PC-9 (cell line): ENCODE results near the gene DLAT. TPM values are rescaled to one million over a fixed set of nuclear protein-coding genes. Genes with fewer than 3 reads are reported as not detected.
"Not testable (repeated sequence)": the region's sequence is repeated elsewhere in the genome, so short reads cannot be mapped to it uniquely, and the experiment has no call there.

Experiments used
- BruUV-seq: library from RNA; stranded (reverse); fragments of 400-500 nt; replicated peaks from 2 replicates; lab custom pipeline; 2021; lab: Mats Ljungman, UMichigan
- CTCF ChIA-PET: fragments of 300-600 bp; sonication (Branson Sonifier 250); formaldehyde crosslinking; loops from one replicate; lab custom pipeline; 2022; ENCODE audit warnings: antibody characterized with exemption; lab: Charles Lee
- POLR2A ChIA-PET: fragments of 300-600 bp; sonication (Branson Sonifier 250); formaldehyde crosslinking; loops from one replicate; lab custom pipeline; 2022; ENCODE audit warnings: antibody characterized with exemption; ENCODE audit not compliant: unreplicated experiment; lab: Charles Lee
- DNase-seq, 2 experiments: peaks; one replicate each; pipeline versions ENCODE4 v3.0.0 to v3.0.0-alpha.2; 2015 to 2022; ENCODE audit warnings: mixed read lengths in 1 of 2
- H2AFZ ChIP-seq: fragments of 200-600 bp; sonication (generic); 2 replicates; pipeline ENCODE4 v1.8.1; 2017; ENCODE audit warnings: antibody characterized with exemption
- H3F3A ChIP-seq: fragments of 200-600 bp; sonication (generic); 2 replicates; pipeline ENCODE4 v1.8.1; 2017; ENCODE audit warnings: antibody characterized with exemption, mild to moderate bottlenecking, low read depth; ENCODE audit not compliant: insufficient read depth
- H3K27ac ChIP-seq: fragments of 200-600 bp; sonication (generic); 2 replicates; pipeline ENCODE4 v1.6.1; 2016; ENCODE audit warnings: mixed run types
- H3K27me3 ChIP-seq: fragments of 200-600 bp; sonication (generic); 2 replicates; pipeline ENCODE4 v1.6.1; 2016; ENCODE audit warnings: low read depth, mixed run types; ENCODE audit not compliant: insufficient read depth
- H3K36me3 ChIP-seq: fragments of 200-600 bp; sonication (generic); 2 replicates; pipeline ENCODE4 v1.6.1; 2016; ENCODE audit warnings: low read depth, mixed run types
- H3K4me1 ChIP-seq: fragments of 200-600 bp; sonication (generic); replicated peaks from 2 replicates; pipeline ENCODE4 v1.6.1; 2016; ENCODE audit warnings: mixed run types; ENCODE audit not compliant: insufficient read depth
- H3K4me2 ChIP-seq: fragments of 200-600 bp; sonication (generic); 2 replicates; pipeline ENCODE4 v1.6.1; 2017; ENCODE audit warnings: mixed run types
- H3K4me3 ChIP-seq: fragments of 200-600 bp; sonication (generic); 2 replicates; pipeline ENCODE4 v1.6.1; 2016; ENCODE audit warnings: mixed run types
- H3K79me2 ChIP-seq: fragments of 200-600 bp; sonication (generic); 2 replicates; pipeline ENCODE4 v1.6.1; 2017; ENCODE audit warnings: low read depth, mixed run types
- H3K9me2 ChIP-seq: fragments of 200-600 bp; sonication (generic); 2 replicates; pipeline ENCODE4 v1.8.1; 2017; ENCODE audit warnings: mild to moderate bottlenecking; ENCODE audit not compliant: insufficient read depth
- H3K9me3 ChIP-seq: fragments of 200-600 bp; sonication (generic); 2 replicates; pipeline ENCODE4 v1.8.1; 2016; ENCODE audit warnings: low read depth; ENCODE audit not compliant: insufficient read depth
- H4K20me1 ChIP-seq: fragments of 200-600 bp; sonication (generic); 2 replicates; pipeline ENCODE4 v1.8.1; 2017; ENCODE audit not compliant: insufficient read depth
- EZH2 ChIP-seq: fragments of 200-600 bp; sonication (generic); IDR thresholded peaks from 2 replicates; pipeline ENCODE4 v1.8.0; 2017; ENCODE audit warnings: antibody characterized with exemption, low read depth
- intact Hi-C: fragments of 100-400 bp; cut with micrococcal nuclease; formaldehyde crosslinking; loops from one replicate; pipeline ENCODE4 v1.10.0; 2022; ENCODE audit not compliant: unreplicated experiment
- total RNA-seq: library from RNA; stranded (reverse); gene quantifications from 2 replicates; pipeline ENCODE4 v1.2.3, GENCODE V29; 2021
- TF ChIP-seq, protein P1 (sequence below): fragments of 200-600 bp; sonication (generic); conservative IDR thresholded peaks from 2 replicates; pipeline ENCODE4 v1.6.1; 2017; ENCODE audit warnings: mixed run types, antibody characterized with exemption, mild to moderate bottlenecking, moderate library complexity

DLAT gene
- total RNA-seq, 1 experiment from 2014 or later = 44.9 TPM

GRCh38 chr11:112086422-112087191 lies 61.4 kb downstream of the DLAT start, which contains the start of the genes SDHD and TIMM8B:
TSS of gene SDHD (plus strand) at chr11:112086873. CDS start at chr11:112086908, 35 bp downstream.
TSS of gene TIMM8B (minus strand) at chr11:112086756. CDS start at chr11:112086723, 33 bp downstream.
- Histone ChIP-seq H2AFZ (peak within 1 kb of the TSS; percentile 91), H3K4me2 (peak within 1 kb of the TSS; percentile 93), H3F3A (peaks cover 42% of the 10 kb centered on the region), H3K36me3 (peaks cover 62% of the 10 kb centered on the region), H4K20me1 (no peaks in the 10 kb centered on the region), H3K9me2 (no peaks in the 10 kb centered on the region), H3K9me3 (no peaks in the 10 kb centered on the region), H3K27ac (peak within 1 kb of the TSS; percentile 26), H3K79me2 (peaks cover 55% of the 10 kb centered on the region), H3K4me3 (peak within 1 kb of the TSS; percentile 96), H3K27me3 (no peaks in the 10 kb centered on the region), H3K4me1 (peaks cover 21% of the 10 kb centered on the region)
- intact Hi-C loops = loop anchor here (2.0 kb wide), 1 partner anchor 208 kb away; the partner anchor contains the start of genes CFAP68 and FDXACB1
- POLR2A ChIA-PET = interaction anchor here (0.6 to 0.7 kb wide), 3 partner anchors 61 to 788 kb away, joined by 5 read pairs; no protein-coding TSS in a partner anchor
- DNase-seq = peak; percentile 93 to 95
- TF ChIP-seq, protein P1, sequence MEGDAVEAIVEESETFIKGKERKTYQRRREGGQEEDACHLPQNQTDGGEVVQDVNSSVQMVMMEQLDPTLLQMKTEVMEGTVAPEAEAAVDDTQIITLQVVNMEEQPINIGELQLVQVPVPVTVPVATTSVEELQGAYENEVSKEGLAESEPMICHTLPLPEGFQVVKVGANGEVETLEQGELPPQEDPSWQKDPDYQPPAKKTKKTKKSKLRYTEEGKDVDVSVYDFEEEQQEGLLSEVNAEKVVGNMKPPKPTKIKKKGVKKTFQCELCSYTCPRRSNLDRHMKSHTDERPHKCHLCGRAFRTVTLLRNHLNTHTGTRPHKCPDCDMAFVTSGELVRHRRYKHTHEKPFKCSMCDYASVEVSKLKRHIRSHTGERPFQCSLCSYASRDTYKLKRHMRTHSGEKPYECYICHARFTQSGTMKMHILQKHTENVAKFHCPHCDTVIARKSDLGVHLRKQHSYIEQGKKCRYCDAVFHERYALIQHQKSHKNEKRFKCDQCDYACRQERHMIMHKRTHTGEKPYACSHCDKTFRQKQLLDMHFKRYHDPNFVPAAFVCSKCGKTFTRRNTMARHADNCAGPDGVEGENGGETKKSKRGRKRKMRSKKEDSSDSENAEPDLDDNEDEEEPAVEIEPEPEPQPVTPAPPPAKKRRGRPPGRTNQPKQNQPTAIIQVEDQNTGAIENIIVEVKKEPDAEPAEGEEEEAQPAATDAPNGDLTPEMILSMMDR = no peak
- TF ChIP-seq EZH2 = no peak
- CTCF ChIA-PET = interaction anchor here (0.6 kb wide), 1 partner anchor 260 kb away, joined by 3 read pairs; no protein-coding TSS in a partner anchor
- no TSS peak for BruUV-seq

DNA sequence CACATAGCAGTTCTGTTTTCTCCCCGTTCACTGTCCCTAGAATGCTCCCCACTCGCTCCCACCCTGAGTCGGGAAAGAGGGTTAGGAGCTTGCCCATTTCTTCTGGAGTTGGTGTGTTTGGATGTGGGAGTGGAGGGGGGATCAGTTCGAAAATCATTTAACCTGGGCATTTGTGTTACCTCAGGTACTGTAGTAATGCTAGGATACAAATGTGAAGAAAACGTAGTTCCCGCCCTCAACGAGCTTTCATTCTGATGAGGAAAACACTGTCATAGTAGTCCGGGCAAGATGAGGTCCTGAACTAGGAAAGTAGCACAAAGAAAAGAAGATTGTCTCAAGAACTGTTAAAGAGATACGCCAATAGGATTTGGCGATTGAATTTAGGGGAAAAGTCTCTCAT lies 62.0 kb downstream of the DLAT start:
- TF ChIP-seq EZH2 = no peak
- TF ChIP-seq, protein P1 = no peak
- peaks cover 63% of the 10 kb centered on the region for H3K36me3 ChIP-seq
- no peak overlapping the region for H3K27ac ChIP-seq
- no peak for DNase-seq
- H3K9me3 ChIP-seq = no peaks in the 10 kb centered on the region
- H3K9me2 ChIP-seq = no peaks in the 10 kb centered on the region
- POLR2A ChIA-PET = interaction anchor here (0.6 to 0.7 kb wide), 4 partner anchors 61 to 788 kb away, joined by 5 to 14 read pairs (median 5); no protein-coding TSS in a partner anchor
- peak overlapping the region; percentile 96 for H3K4me3 ChIP-seq
- no TSS peak for BruUV-seq
- peak overlapping the region; percentile 77 for H3K4me2 ChIP-seq
- intact Hi-C loops = loop anchor here (2.0 kb wide), 1 partner anchor 208 kb away; the partner anchor contains the start of genes CFAP68 and FDXACB1
- peak overlapping the region; percentile 91 for H2AFZ ChIP-seq
- H4K20me1 ChIP-seq = no peaks in the 10 kb centered on the region
- H3K79me2 ChIP-seq = peaks cover 55% of the 10 kb centered on the region
- no peaks in the 10 kb centered on the region for H3K27me3 ChIP-seq
- CTCF ChIA-PET = no interaction called here
- H3K4me1 ChIP-seq = peaks cover 21% of the 10 kb centered on the region
- H3F3A ChIP-seq = peaks cover 36% of the 10 kb centered on the region

DNA sequence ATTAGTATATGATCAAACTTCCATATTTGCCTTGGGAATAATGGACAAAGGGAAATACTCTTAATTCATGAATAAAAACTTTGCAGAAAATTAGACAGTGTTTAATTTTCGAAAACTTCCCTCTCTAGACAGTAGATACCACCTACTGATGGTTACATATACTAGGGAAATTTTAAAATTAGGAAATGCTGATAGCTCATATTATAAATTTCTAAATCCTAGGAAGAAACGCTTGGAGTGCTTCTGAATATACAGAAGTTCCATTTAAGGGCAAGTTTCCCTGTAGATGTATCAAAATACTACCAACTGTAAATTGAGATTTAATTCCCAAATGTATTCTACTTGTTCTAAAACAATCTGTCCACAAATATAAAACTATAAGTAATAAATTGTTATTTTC lies 70.1 kb downstream of the DLAT start:
- intact Hi-C loops, H3F3A ChIP-seq, H3K27ac ChIP-seq, H3K79me2 ChIP-seq, DNase-seq, H4K20me1 ChIP-seq, H3K4me3 ChIP-seq, H2AFZ ChIP-seq, H3K4me2 ChIP-seq, H3K27me3 ChIP-seq, POLR2A ChIA-PET, H3K4me1 ChIP-seq, CTCF ChIA-PET, H3K9me2 ChIP-seq, BruUV-seq, H3K9me3 ChIP-seq: not testable (repeated sequence)
- peaks cover 40% of the 10 kb centered on the region for H3K36me3 ChIP-seq
